A673 (cell line): Measurements from ENCODE around the gene AUH. TPM values are rescaled to one million over a fixed set of nuclear protein-coding genes. Genes with fewer than 3 reads are reported as not detected.

Experiments
- BruUV-seq: library from RNA; stranded (reverse); fragments of 400-500 nt; replicated peaks from 2 replicates; lab custom pipeline; 2021; lab: Mats Ljungman, UMichigan
- CTCF ChIA-PET: fragments of 300-600 bp; sonication (Branson Sonifier 250); formaldehyde crosslinking; loops from one replicate; lab custom pipeline; 2022; ENCODE audit warnings: antibody characterized with exemption; lab: Charles Lee
- POLR2A ChIA-PET: fragments of 300-600 bp; sonication (Branson Sonifier 250); formaldehyde crosslinking; loops from one replicate; lab custom pipeline; 2022; ENCODE audit warnings: antibody characterized with exemption; ENCODE audit not compliant: low non-redundant PET; lab: Charles Lee
- DNase-seq: peaks from one replicate; pipeline ENCODE4 v3.0.0-alpha.2; 2015; ENCODE audit warnings: low spot score
- H3K27ac ChIP-seq: fragments of 200-600 bp; sonication (generic); 2 replicates; pipeline ENCODE4 v1.5.1; 2016; ENCODE audit warnings: mixed run types, low read depth, mild to moderate bottlenecking, mixed read lengths, antibody characterized with exemption, low read length; ENCODE audit not compliant: poor library complexity, severe bottlenecking
- H3K27me3 ChIP-seq: fragments of 200-600 bp; sonication (generic); replicated peaks from 2 replicates; pipeline ENCODE4 v1.6.1; 2017; ENCODE audit warnings: mixed run types, low read depth, mild to moderate bottlenecking, mixed read lengths, antibody characterized with exemption, low read length; ENCODE audit not compliant: insufficient read depth, poor library complexity
- H3K36me3 ChIP-seq: fragments of 200-600 bp; sonication (generic); 2 replicates; pipeline ENCODE4 v1.6.1; 2016; ENCODE audit warnings: mixed run types, mild to moderate bottlenecking, mixed read lengths, antibody characterized with exemption, low read length; ENCODE audit not compliant: insufficient read depth, poor library complexity, severe bottlenecking
- H3K4me1 ChIP-seq: fragments of 200-600 bp; sonication (generic); 2 replicates; pipeline ENCODE4 v1.6.1; 2017; ENCODE audit warnings: mixed run types, mild to moderate bottlenecking, mixed read lengths, antibody characterized with exemption, low read length; ENCODE audit not compliant: insufficient read depth, poor library complexity, severe bottlenecking
- H3K4me3 ChIP-seq: fragments of 200-600 bp; sonication (generic); 2 replicates; pipeline ENCODE4 v1.5.1; 2016; ENCODE audit warnings: low read depth, mixed run types, mild to moderate bottlenecking, mixed read lengths, low read length; ENCODE audit not compliant: poor library complexity, severe bottlenecking
- H3K9me3 ChIP-seq: fragments of 200-600 bp; sonication (generic); 2 replicates; pipeline ENCODE4 v1.6.1; 2016; ENCODE audit warnings: mixed run types, low read depth, mild to moderate bottlenecking, mixed read lengths, antibody characterized with exemption, low read length; ENCODE audit not compliant: poor library complexity, severe bottlenecking
- EZH2 ChIP-seq: fragments of 200-600 bp; sonication (generic); IDR thresholded peaks from 2 replicates; pipeline ENCODE4 v1.6.1; 2017; ENCODE audit warnings: borderline replicate concordance, low read depth, mild to moderate bottlenecking, mixed read lengths, antibody characterized with exemption, low read length; ENCODE audit not compliant: poor library complexity, severe bottlenecking
- intact Hi-C: fragments of 100-400 bp; cut with micrococcal nuclease; formaldehyde crosslinking; loops from one replicate; pipeline ENCODE4 v1.10.0; 2022; ENCODE audit not compliant: unreplicated experiment
- total RNA-seq: library from RNA; stranded (reverse); gene quantifications from 2 replicates; pipeline ENCODE4 v1.2.3, GENCODE V29; 2021
- TF ChIP-seq, protein P1 (sequence below): fragments of 300-800, 200-600 bp; sonication (generic); conservative IDR thresholded peaks from 2 replicates; pipeline ENCODE4 v1.5.1; 2017; ENCODE audit warnings: low read depth, mild to moderate bottlenecking, antibody characterized with exemption, low read length, moderate library complexity, mixed read lengths

Gene AUH
- total RNA-seq, 1 experiment from 2014 or later = 12.3 TPM

DNA sequence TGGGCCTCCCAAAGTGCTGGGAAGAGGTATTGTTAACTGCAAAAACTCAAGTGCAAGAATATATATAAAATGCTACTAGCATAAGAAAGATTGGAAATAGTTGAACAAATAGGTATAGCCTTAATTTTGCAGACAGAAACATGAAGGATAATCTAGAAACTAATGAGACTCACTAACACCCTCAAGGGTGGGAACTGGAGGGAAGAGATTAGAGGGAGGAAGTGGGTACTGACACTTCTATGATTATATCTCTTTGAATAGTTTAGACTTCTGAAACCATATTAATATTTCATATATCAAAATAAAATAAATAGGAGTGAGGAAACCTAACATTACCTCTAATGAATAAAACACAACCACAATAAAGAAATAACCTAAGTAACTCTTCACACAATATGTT, 23.0 kb downstream of the AUH start:
- no peaks in the 10 kb centered on the region for H3K27me3 ChIP-seq
- POLR2A ChIA-PET = no interaction called here
- no peak overlapping the region for H3K27ac ChIP-seq
- H3K9me3 ChIP-seq = no peaks in the 10 kb centered on the region
- DNase-seq = no peak
- intact Hi-C loops = no loop called here
- CTCF ChIA-PET = no interaction called here
- TF ChIP-seq EZH2 = no peak
- TF ChIP-seq, protein P1, sequence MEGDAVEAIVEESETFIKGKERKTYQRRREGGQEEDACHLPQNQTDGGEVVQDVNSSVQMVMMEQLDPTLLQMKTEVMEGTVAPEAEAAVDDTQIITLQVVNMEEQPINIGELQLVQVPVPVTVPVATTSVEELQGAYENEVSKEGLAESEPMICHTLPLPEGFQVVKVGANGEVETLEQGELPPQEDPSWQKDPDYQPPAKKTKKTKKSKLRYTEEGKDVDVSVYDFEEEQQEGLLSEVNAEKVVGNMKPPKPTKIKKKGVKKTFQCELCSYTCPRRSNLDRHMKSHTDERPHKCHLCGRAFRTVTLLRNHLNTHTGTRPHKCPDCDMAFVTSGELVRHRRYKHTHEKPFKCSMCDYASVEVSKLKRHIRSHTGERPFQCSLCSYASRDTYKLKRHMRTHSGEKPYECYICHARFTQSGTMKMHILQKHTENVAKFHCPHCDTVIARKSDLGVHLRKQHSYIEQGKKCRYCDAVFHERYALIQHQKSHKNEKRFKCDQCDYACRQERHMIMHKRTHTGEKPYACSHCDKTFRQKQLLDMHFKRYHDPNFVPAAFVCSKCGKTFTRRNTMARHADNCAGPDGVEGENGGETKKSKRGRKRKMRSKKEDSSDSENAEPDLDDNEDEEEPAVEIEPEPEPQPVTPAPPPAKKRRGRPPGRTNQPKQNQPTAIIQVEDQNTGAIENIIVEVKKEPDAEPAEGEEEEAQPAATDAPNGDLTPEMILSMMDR = no peak
- peaks cover 10% of the 10 kb centered on the region for H3K36me3 ChIP-seq
- BruUV-seq = no TSS peak
- no peak overlapping the region for H3K4me3 ChIP-seq
- H3K4me1 ChIP-seq = no peaks in the 10 kb centered on the region

- TF ChIP-seq, protein P1 = no peak
- TF ChIP-seq EZH2 = no peak
- intact Hi-C loops = no loop called here
- CTCF ChIA-PET = no interaction called here
- Histone ChIP-seq H3K4me1 (no peaks in the 10 kb centered on the region), H3K36me3 (peaks cover 4% of the 10 kb centered on the region), H3K9me3 (no peaks in the 10 kb centered on the region), H3K27ac (no peak overlapping the region), H3K4me3 (no peak overlapping the region), H3K27me3 (no peaks in the 10 kb centered on the region)
- POLR2A ChIA-PET = no interaction called here
- DNase-seq = no peak
- BruUV-seq = no TSS peak
Measured at GRCh38 chr9:91336786-91337185, 24.9 kb downstream of the AUH start.

- peak; percentile 31 for DNase-seq
- TF ChIP-seq, protein P1 = no peak
- TF ChIP-seq EZH2 = no peak
- no TSS peak for BruUV-seq
- Histone ChIP-seq H3K27me3 (no peaks in the 10 kb centered on the region), H3K9me3 (peaks cover 9% of the 10 kb centered on the region), H3K36me3 (no peaks in the 10 kb centered on the region), H3K27ac (no peak overlapping the region), H3K4me1 (no peaks in the 10 kb centered on the region), H3K4me3 (no peak overlapping the region)
- intact Hi-C loops = no loop called here
- ChIA-PET POLR2A (no interaction called here), CTCF (no interaction called here)
Measured at GRCh38 chr9:91334053-91334452, 27.7 kb downstream of the AUH start.
